OCI-LY7 (cell line): Measurements from ENCODE around the gene KYAT1.
"Not testable (repeated sequence)": the region's sequence is repeated elsewhere in the genome, so short reads cannot be mapped to it uniquely, and the experiment has no call there.

Experiments
- CTCF ChIP-seq: fragments of 200-600 bp; sonication (generic); conservative IDR thresholded peaks from 2 replicates; pipeline ENCODE4 v1.5.1; 2014; ENCODE audit warnings: mild to moderate bottlenecking, antibody characterized with exemption, low read length, moderate library complexity, mixed read lengths
- EZH2phosphoT487 ChIP-seq: fragments of 200-600 bp; sonication (generic); IDR thresholded peaks from 2 replicates; pipeline ENCODE4 v1.6.1; 2018; ENCODE audit warnings: low read depth, borderline replicate concordance, mild to moderate bottlenecking, mixed run types, antibody characterized with exemption, low read length, moderate library complexity, mixed read lengths

GRCh38 chr9:128794961-128795360, 86.8 kb downstream of the KYAT1 start:
- not testable (repeated sequence) for TF ChIP-seq CTCF, EZH2phosphoT487
